Common myeloid progenitor, CD34-positive (primary cell): ENCODE results near the gene IQCK.

Experiments used
- CTCF ChIA-PET: fragments of 350-600 bp; sonication (Branson Sonifier 250); formaldehyde crosslinking; loops from one replicate; lab custom pipeline; 2021; ENCODE audit warnings: antibody characterized with exemption; lab: Charles Lee
- POLR2A ChIA-PET: fragments of 350-600 bp; sonication (Branson Sonifier 250); formaldehyde crosslinking; loops from one replicate; lab custom pipeline; 2021; ENCODE audit warnings: antibody characterized with exemption; lab: Charles Lee
- DNase-seq, 3 donors: peaks; one replicate each; pipeline versions ENCODE4 v3.0.0 to v3.0.0-alpha.2; 2013
- H3K27ac ChIP-seq, 2 experiments: 1 replicate in 1 of 2; 2 replicates in 1 of 2; pipeline ENCODE4 v1.7.0; 2013; ENCODE audit warnings: inconsistent platforms in 2 of 2, low read length in 2 of 2, mild to moderate bottlenecking in 2 of 2, low read depth in 1 of 2, moderate library complexity in 1 of 2; ENCODE audit not compliant: severe bottlenecking in 2 of 2, insufficient read depth in 1 of 2, poor library complexity in 1 of 2
- H3K27me3 ChIP-seq, 5 experiments: replicated peaks in 2 of 5; 1 replicate in 3 of 5; 2 replicates in 2 of 5; pipeline versions ENCODE4 v1.6.1 to v1.7.0; 2013; ENCODE audit warnings: low read length in 4 of 5, mild to moderate bottlenecking in 2 of 5, moderate library complexity in 2 of 5, inconsistent platforms in 1 of 5; ENCODE audit not compliant: insufficient read depth in 5 of 5, control insufficient read depth in 4 of 5
- H3K36me3 ChIP-seq, 4 experiments: 1 replicate in 2 of 4; 2 replicates in 2 of 4; pipeline versions ENCODE4 v1.6.1 to v1.7.0; 2013; ENCODE audit warnings: low read length in 3 of 4, control low read depth in 1 of 4, mild to moderate bottlenecking in 1 of 4; ENCODE audit not compliant: control insufficient read depth in 4 of 4, insufficient read depth in 4 of 4
- H3K4me1 ChIP-seq, 4 experiments: 1 replicate in 3 of 4; 2 replicates in 1 of 4; pipeline versions ENCODE4 v1.6.1 to v1.7.1; 2013; ENCODE audit warnings: low read length in 3 of 4, mild to moderate bottlenecking in 3 of 4, control low read depth in 1 of 4, inconsistent platforms in 1 of 4, moderate library complexity in 1 of 4; ENCODE audit not compliant: control insufficient read depth in 4 of 4, insufficient read depth in 4 of 4; ENCODE audit errors: control extremely low read depth in 1 of 4
- H3K4me3 ChIP-seq, 7 experiments: 1 replicate in 4 of 7; 2 replicates in 3 of 7; pipeline versions ENCODE4 v1.5.1 to v1.7.0; 2013; ENCODE audit warnings: mild to moderate bottlenecking in 7 of 7, low read length in 6 of 7, moderate library complexity in 6 of 7, inconsistent platforms in 2 of 7, low read depth in 2 of 7, control low read depth in 1 of 7; ENCODE audit not compliant: insufficient read depth in 4 of 7, control insufficient read depth in 1 of 7; ENCODE audit errors: extremely low read depth in 1 of 7
- H3K9me3 ChIP-seq, 5 experiments: 1 replicate in 4 of 5; 2 replicates in 1 of 5; pipeline versions ENCODE4 v1.6.1 to v1.7.1; 2013; ENCODE audit warnings: low read length in 4 of 5, mild to moderate bottlenecking in 2 of 5, inconsistent platforms in 1 of 5, low read depth in 1 of 5, moderate library complexity in 1 of 5; ENCODE audit not compliant: control insufficient read depth in 4 of 5, insufficient read depth in 2 of 5; ENCODE audit errors: control extremely low read depth in 1 of 5
- WGBS: methylation state at CpG from one replicate; pipeline ENCODE4 v1.1.5; 2013; ENCODE audit not compliant: insufficient coverage; 5-methylcytosine and 5-hydroxymethylcytosine counted together

The IQCK gene

DNA sequence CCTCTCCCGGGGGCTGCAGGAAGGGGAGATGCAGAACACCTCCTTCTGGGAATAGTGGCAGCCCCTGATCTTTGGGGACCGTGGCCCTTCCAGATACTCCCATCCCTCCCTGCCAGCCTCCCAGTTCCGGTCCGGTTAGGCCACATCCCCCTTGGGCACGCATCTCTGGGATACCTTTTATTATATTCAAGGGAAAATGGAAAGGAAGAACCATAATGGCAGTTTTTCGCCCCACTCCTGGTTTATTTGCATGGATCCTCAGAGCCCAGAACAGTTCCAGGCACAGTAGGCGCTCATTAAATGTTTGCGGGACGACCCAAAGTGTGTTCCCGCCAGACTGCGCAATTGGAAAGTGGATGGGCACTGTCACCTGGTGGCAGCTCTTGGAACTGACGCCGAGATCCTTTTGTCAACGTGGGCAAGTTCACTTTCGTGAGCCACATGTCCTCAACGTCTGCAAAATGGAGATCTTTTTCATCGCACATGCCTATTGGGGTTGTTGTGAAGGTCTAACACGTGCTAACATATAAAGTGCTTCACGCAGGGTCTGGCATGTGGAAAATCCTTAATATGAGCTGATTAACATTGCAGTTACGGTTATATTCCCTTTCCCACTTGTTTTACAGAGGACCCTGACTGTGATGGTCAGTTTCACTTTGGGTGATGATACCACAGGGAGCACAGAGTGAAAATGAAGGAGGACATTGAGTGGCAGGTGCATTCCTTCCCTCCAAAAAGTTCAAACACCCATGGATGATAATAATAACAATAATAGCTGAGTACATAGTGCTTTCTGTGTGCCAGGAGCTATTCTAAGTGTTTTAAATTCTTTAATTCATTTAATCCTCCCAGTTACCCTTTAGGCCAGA, 168.2 kb downstream of the IQCK start:
- H3K27ac ChIP-seq: no peak overlapping the region
- POLR2A ChIA-PET: no interaction called here
- no peaks in the 10 kb centered on the region for H3K36me3 ChIP-seq
- peaks cover 2 to 47% (median 21%) of the 10 kb centered on the region in 5 experiments for H3K27me3 ChIP-seq
- H3K9me3 ChIP-seq: peaks cover 0 to 3% (median 1%) of the 10 kb centered on the region in 5 experiments
- CTCF ChIA-PET: interaction anchor here (0.6 to 4.4 kb wide), 16 partner anchors 9 to 330 kb away, joined by 3 to 50 read pairs (median 4); partner anchors contain the start of gene VPS35L
- peaks cover 0 to 32% (median 26%) of the 10 kb centered on the region in 4 experiments for H3K4me1 ChIP-seq
- H3K4me3 ChIP-seq: peak overlapping the region in 3 of 7 experiments; percentile 11 to 63 (median 19)
- 9% methylated on average over 16 of the region's 20 CpGs for WGBS
- peak; percentile 79 to 90 (median 86) for DNase-seq

DNA sequence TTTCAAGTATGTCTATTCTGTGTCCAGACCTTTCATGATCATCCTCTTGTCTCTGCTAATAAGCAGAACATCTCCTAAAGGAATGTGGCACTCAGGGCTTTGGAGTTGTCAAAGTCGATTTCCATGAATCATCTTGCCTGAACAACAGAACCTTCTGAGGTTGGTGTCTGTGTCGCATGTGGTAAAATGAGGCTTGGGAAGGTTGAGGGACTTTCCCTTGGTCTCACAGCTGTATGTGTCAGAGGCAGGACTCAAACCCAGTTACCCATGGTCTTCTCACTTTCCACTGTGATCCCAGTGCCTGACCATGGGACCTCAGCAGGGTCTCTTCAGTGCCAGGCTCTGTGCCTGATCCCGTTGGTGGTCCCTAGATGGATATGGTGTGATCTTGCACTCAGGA, 170.8 kb downstream of the IQCK start:
- WGBS: 96% methylated on average over 2 of the region's 3 CpGs
- no peak for DNase-seq
- H3K36me3 ChIP-seq: no peaks in the 10 kb centered on the region
- ChIA-PET CTCF (interaction anchor here (0.8 to 4.4 kb wide), 3 partner anchors 209 to 330 kb away, joined by 3 to 50 read pairs (median 3); no protein-coding TSS in a partner anchor), POLR2A (no interaction called here)
- no peak overlapping the region for H3K4me3 ChIP-seq
- H3K27me3 ChIP-seq: peaks cover 0 to 22% (median 9%) of the 10 kb centered on the region in 5 experiments
- H3K9me3 ChIP-seq: peaks cover 0 to 3% (median 1%) of the 10 kb centered on the region in 5 experiments
- peaks cover 0 to 24% (median 20%) of the 10 kb centered on the region in 4 experiments for H3K4me1 ChIP-seq
- no peak overlapping the region for H3K27ac ChIP-seq

DNA sequence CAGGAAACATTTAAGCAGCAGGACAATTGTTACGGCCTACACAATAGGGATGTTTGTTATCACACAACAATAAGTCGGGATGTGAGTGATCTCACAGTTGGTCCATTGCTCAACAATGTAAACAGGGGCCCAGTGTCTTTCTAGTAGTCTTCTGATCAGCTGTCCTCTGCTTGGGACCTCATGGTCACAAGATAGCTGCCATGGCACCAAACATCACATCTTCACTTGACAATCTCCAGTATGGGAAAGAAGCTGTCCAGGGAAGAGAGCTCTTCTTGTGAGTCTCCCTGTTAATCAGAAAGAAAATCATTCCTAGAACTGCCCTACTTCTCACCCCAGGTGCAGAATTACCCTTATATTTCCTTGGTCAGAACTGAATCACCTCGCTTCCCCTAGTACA, 172.8 kb downstream of the IQCK start:
- Histone ChIP-seq H3K9me3 (peaks cover 0 to 3% (median 1%) of the 10 kb centered on the region in 5 experiments), H3K27me3 (peaks cover 0 to 3% (median 2%) of the 10 kb centered on the region in 5 experiments), H3K27ac (no peak overlapping the region), H3K4me1 (peaks cover 0 to 6% (median 2%) of the 10 kb centered on the region in 4 experiments), H3K36me3 (no peaks in the 10 kb centered on the region), H3K4me3 (no peak overlapping the region)
- DNase-seq: no peak
- WGBS: 100% methylated on average over 2 of the region's 3 CpGs
- CTCF ChIA-PET: interaction anchor here (0.5 to 1.3 kb wide), 4 partner anchors 290 to 335 kb away, joined by 3 to 4 read pairs (median 4); partner anchors contain the start of gene VPS35L
- POLR2A ChIA-PET: no interaction called here

DNA sequence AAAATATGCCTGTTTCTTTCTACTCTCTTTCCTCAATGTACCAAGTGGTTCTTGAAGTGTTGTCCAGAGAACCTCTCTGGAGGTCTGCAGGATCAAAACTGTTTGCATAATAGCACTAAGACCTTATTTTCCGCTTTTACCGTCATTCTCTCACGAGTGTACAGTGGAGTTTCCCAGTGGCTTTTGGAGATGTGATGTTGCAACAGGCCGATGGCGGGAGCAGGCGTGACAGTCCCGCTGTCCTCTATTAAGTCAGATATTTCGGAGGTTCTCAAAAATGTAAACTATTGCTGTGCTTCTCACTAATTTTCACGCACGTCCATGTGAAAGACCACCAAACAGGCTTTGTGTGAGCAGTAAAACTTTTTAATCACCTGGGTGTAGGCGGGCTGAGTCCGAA, 174.8 kb downstream of the IQCK start:
- WGBS: 97% methylated on average over 12 of the region's 12 CpGs
- Histone ChIP-seq H3K27ac (no peak overlapping the region), H3K27me3 (peaks cover 0 to 2% (median 0%) of the 10 kb centered on the region in 5 experiments), H3K4me3 (no peak overlapping the region), H3K4me1 (no peaks in the 10 kb centered on the region), H3K9me3 (peaks cover 0 to 3% (median 1%) of the 10 kb centered on the region in 5 experiments), H3K36me3 (no peaks in the 10 kb centered on the region)
- ChIA-PET CTCF (interaction anchor here (1.2 kb wide), 1 partner anchor 14 kb away, joined by 3 read pairs; no protein-coding TSS in a partner anchor), POLR2A (no interaction called here)
- DNase-seq: no peak

DNA sequence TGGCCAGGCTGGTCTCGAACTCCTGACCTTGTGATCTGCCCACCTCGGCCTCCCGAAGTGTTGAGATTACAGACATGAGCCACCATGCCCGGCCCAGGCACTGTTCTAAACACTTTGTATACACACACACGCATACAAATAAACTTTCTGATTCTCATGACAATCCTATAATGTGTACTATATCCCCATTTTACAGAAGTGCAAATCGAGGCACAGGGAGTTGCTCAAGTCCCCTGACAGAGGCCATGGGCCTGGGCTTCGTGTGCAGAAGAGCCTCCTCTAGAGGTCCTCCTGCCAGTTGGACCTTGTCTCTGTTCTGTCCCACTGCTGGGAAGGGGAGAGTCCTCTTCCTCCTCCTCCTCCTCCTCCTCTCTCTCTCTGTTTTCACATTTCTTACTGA, 176.5 kb downstream of the IQCK start:
- no peak overlapping the region for H3K27ac ChIP-seq
- no peaks in the 10 kb centered on the region for H3K36me3 ChIP-seq
- DNase-seq: no peak
- peaks cover 0 to 3% (median 1%) of the 10 kb centered on the region in 5 experiments for H3K9me3 ChIP-seq
- ChIA-PET POLR2A (no interaction called here), CTCF (no interaction called here)
- H3K4me1 ChIP-seq: peaks cover 0 to 2% (median 0%) of the 10 kb centered on the region in 4 experiments
- WGBS: 96% methylated on average over 6 of the region's 7 CpGs
- H3K4me3 ChIP-seq: no peak overlapping the region
- peaks cover 0 to 6% (median 2%) of the 10 kb centered on the region in 5 experiments for H3K27me3 ChIP-seq

DNA sequence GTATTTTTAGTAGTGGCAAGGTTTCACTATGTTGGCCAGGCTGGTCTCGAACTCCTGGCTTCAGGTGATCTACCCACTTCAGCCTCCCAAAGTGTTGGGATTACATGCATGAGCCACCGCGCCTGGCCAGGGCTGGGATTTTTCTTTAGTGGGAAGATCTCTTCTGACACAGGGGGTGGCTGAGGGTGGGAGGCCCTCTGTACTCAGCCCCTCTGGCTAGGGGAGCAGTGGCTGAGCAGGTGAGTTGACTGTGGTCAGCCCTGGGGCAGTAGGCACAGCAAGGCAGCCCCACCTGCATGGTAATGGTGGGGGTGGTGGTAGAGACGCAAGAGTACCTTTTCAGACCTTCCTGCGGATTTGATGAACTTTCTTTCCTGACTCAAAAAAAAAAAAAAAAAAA, 178.9 kb downstream of the IQCK start:
- CTCF ChIA-PET: no interaction called here
- 100% methylated on average over 1 of the region's 5 CpGs for WGBS
- Histone ChIP-seq H3K4me3 (no peak overlapping the region), H3K27me3 (peaks cover 0 to 6% (median 2%) of the 10 kb centered on the region in 5 experiments), H3K4me1 (peaks cover 0 to 2% (median 0%) of the 10 kb centered on the region in 4 experiments), H3K36me3 (no peaks in the 10 kb centered on the region), H3K27ac (no peak overlapping the region), H3K9me3 (no peaks in the 10 kb centered on the region)
- no peak for DNase-seq
- POLR2A ChIA-PET: no interaction called here
